Panc1 (cell line): Measurements from ENCODE around the gene MARCHF9. TPM values are rescaled to one million over a fixed set of nuclear protein-coding genes. Genes with fewer than 3 reads are reported as not detected.

Experiments used
- ATAC-seq: fragments of 200-7000 bp; cut with Tn5 transposase; 2 replicates; pipeline ENCODE4 v1.9.1; 2020; ENCODE audit warnings: mild to moderate bottlenecking, moderate library complexity
- BruUV-seq: library from RNA; stranded (reverse); fragments of 400-500 nt; replicated peaks from 2 replicates; lab custom pipeline; 2021; lab: Mats Ljungman, UMichigan
- CTCF ChIA-PET: fragments of 300-600 bp; sonication (Branson Sonifier 250); formaldehyde crosslinking; loops from one replicate; lab custom pipeline; 2022; ENCODE audit warnings: antibody characterized with exemption; lab: Charles Lee
- POLR2A ChIA-PET: fragments of 300-600 bp; sonication (Branson Sonifier 250); formaldehyde crosslinking; loops from one replicate; lab custom pipeline; 2022; ENCODE audit warnings: antibody characterized with exemption; lab: Charles Lee
- DNase-seq: peaks from one replicate; pipeline ENCODE4 v3.0.0-alpha.2; 2010; ENCODE audit warnings: low read depth, low spot score
- H3K27ac ChIP-seq: 2 replicates; pipeline ENCODE4 v1.5.1; 2011; ENCODE audit warnings: mild to moderate bottlenecking, low read length, inconsistent platforms
- H3K27me3 ChIP-seq: fragments of 200-500 bp; sonication (Bioruptor generic); 2 replicates; pipeline ENCODE4 v1.6.0; 2014; ENCODE audit warnings: low read length, inconsistent platforms; ENCODE audit not compliant: control insufficient read depth, insufficient read depth
- H3K36me3 ChIP-seq: fragments of 200-500 bp; sonication (Bioruptor generic); 2 replicates; pipeline ENCODE4 v1.5.1; 2014; ENCODE audit warnings: inconsistent platforms, mild to moderate bottlenecking, low read length, moderate library complexity; ENCODE audit not compliant: control insufficient read depth, insufficient read depth
- H3K4me1 ChIP-seq: 2 replicates; pipeline ENCODE4 v1.5.1; 2011; ENCODE audit warnings: inconsistent platforms, mild to moderate bottlenecking, low read length, moderate library complexity; ENCODE audit not compliant: control insufficient read depth, insufficient read depth
- H3K4me3 ChIP-seq, 2 experiments: 2 replicates each; pipeline ENCODE4 v1.5.1; 2011 to 2012; ENCODE audit warnings: low read depth in 2 of 2, low read length in 2 of 2, mild to moderate bottlenecking in 2 of 2, inconsistent platforms in 1 of 2, moderate library complexity in 1 of 2
- H3K9me3 ChIP-seq: fragments of 200-500 bp; sonication (Bioruptor generic); 2 replicates; pipeline ENCODE4 v1.5.1; 2014; ENCODE audit warnings: low read depth, mild to moderate bottlenecking, inconsistent platforms, low read length, moderate library complexity; ENCODE audit not compliant: control insufficient read depth, insufficient read depth
- CTCF ChIP-seq: fragments of 450-650 bp; IDR thresholded peaks from 2 replicates; pipeline ENCODE4 v1.5.1; 2017; ENCODE audit warnings: mild to moderate bottlenecking
- POLR2AphosphoS5 ChIP-seq: IDR thresholded peaks from 2 replicates; pipeline ENCODE4 v1.6.1; 2012; ENCODE audit warnings: mild to moderate bottlenecking, low read depth, low read length, moderate library complexity
- REST ChIP-seq, 2 experiments: IDR thresholded peaks; 2 replicates each; pipeline ENCODE4 v1.6.1; 2011 to 2012; ENCODE audit warnings: low read depth in 2 of 2, control low read depth in 1 of 2, low read length in 1 of 2, mild to moderate bottlenecking in 1 of 2, moderate library complexity in 1 of 2; ENCODE audit not compliant: insufficient read depth in 1 of 2
- SIN3A ChIP-seq: IDR thresholded peaks from 2 replicates; pipeline ENCODE4 v1.6.1; 2012; ENCODE audit warnings: low read depth, mild to moderate bottlenecking, low read length, moderate library complexity, borderline replicate concordance; ENCODE audit not compliant: insufficient read depth
- TCF7L2 ChIP-seq: IDR thresholded peaks from 2 replicates; pipeline ENCODE4 v1.6.1; 2011; ENCODE audit warnings: mild to moderate bottlenecking, low read depth, low read length, inconsistent platforms
- in situ Hi-C: cut with HindIII; loops from 2 replicates; pipeline ENCODE4 v1.10.0; 2016; ENCODE audit warnings: low sequenced_read_pairs, low pct_unique_long_range_greater_than_20kb
- intact Hi-C: fragments of 100-400 bp; cut with micrococcal nuclease; formaldehyde crosslinking; loops from one replicate; pipeline ENCODE4 v1.10.0; 2022; ENCODE audit not compliant: unreplicated experiment
- total RNA-seq: library from RNA; stranded (reverse); gene quantifications from one replicate; pipeline ENCODE4 v1.2.1, GENCODE V29; 2021; ENCODE audit not compliant: unreplicated experiment

Gene MARCHF9
- total RNA-seq, 1 experiment from 2014 or later = 2.3 TPM

DNA sequence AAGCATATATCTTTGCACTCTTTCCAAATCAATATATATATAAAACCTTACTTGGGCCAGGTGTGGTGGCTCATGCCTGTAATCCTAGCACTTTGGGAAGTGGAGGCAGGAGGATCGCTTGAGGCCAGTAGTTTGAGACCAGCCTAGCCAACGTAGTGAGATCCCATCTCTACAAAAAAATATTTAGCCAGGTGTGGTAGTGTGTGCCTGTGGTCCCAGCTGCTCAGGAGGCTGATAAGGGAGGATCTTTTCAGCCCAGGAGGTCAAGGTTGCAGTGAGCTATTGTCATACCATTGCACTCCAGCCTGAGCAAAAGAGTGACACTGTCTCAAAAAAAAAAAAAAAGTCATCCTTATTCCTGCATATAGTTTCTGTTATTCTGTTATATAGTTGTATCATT is 46.6 kb upstream of the MARCHF9 start:
- H3K4me3 ChIP-seq = no peak overlapping the region
- H3K27me3 ChIP-seq = no peaks in the 10 kb centered on the region
- in situ Hi-C loops (no loop called here), intact Hi-C loops (no loop called here)
- no peaks in the 10 kb centered on the region for H3K9me3 ChIP-seq
- ATAC-seq = no peak
- DNase-seq = no peak
- ChIA-PET POLR2A (no interaction called here), CTCF (interaction anchor here (0.7 kb wide), 1 partner anchor 85 kb away, joined by 3 read pairs; no protein-coding TSS in a partner anchor)
- no peak overlapping the region for H3K27ac ChIP-seq
- TF ChIP-seq TCF7L2 (no peak), REST (IDR thresholded peaks at IDR 0.05; ENCODE audit: insufficient read depth in 1 of 2, low read depth in 2 of 2, low read length in 1 of 2) (no peak), SIN3A (no peak), CTCF (no peak), POLR2AphosphoS5 (no peak)
- H3K4me1 ChIP-seq = no peaks in the 10 kb centered on the region
- no TSS peak for BruUV-seq
- no peaks in the 10 kb centered on the region for H3K36me3 ChIP-seq

- Histone ChIP-seq H3K9me3 (no peaks in the 10 kb centered on the region), H3K4me1 (no peaks in the 10 kb centered on the region), H3K27me3 (no peaks in the 10 kb centered on the region), H3K27ac (no peak overlapping the region), H3K36me3 (no peaks in the 10 kb centered on the region; the same call in 1 of the 2 replicates), H3K4me3 (no peak overlapping the region)
- CTCF ChIA-PET = interaction anchor here (0.7 kb wide), 1 partner anchor 8 kb away, joined by 3 read pairs; no protein-coding TSS in a partner anchor
- in situ Hi-C loops (no loop called here), intact Hi-C loops (no loop called here)
- BruUV-seq = no TSS peak
- TF ChIP-seq TCF7L2 (no peak), SIN3A (no peak), REST (IDR thresholded peaks at IDR 0.05; ENCODE audit: insufficient read depth in 1 of 2, low read depth in 2 of 2, low read length in 1 of 2) (no peak), CTCF (no peak), POLR2AphosphoS5 (no peak)
- no peak for ATAC-seq
- no peak for DNase-seq
- POLR2A ChIA-PET = no interaction called here
Measured at GRCh38 chr12:57712701-57713100, 42.2 kb upstream of the MARCHF9 start.
